ENCODE results near the gene TMEM52B.

TMEM52B gene

DNA sequence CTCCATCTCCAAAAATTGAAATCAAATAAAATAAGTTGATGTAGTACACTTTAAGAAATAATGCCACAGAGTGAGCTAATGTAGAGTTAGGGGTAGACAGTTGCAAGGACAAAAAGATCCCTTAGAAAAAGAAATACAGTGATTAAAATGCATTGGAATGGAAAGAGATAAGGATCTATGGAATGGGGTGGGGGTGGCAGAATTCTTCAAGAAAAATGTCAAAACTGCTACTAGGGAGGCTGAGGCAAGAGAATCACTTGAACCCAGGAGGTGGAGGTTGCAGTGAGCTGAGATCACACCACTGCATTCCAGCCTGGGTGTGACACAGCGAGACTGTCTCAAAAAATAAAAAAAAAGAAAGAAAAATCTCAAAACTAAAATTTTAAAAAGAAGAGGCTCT, 13.4 kb upstream of the TMEM52B start:
- no peaks in the 10 kb centered on the region for H3K36me3 Mint-ChIP-seq (ENCODE audit: low read depth)
- no peaks in the 10 kb centered on the region for H3K4me1 Mint-ChIP-seq
- H3K9me3 Mint-ChIP-seq, result no peaks in the 10 kb centered on the region
- no peak overlapping the region for H3K27ac Mint-ChIP-seq
- H3K27me3 Mint-ChIP-seq (ENCODE audit: low read depth, poor library complexity), result no peaks in the 10 kb centered on the region
- H3K4me3 Mint-ChIP-seq, result no peak overlapping the region
- DNase-seq, result no peak
- TF ChIP-seq, protein P1, sequence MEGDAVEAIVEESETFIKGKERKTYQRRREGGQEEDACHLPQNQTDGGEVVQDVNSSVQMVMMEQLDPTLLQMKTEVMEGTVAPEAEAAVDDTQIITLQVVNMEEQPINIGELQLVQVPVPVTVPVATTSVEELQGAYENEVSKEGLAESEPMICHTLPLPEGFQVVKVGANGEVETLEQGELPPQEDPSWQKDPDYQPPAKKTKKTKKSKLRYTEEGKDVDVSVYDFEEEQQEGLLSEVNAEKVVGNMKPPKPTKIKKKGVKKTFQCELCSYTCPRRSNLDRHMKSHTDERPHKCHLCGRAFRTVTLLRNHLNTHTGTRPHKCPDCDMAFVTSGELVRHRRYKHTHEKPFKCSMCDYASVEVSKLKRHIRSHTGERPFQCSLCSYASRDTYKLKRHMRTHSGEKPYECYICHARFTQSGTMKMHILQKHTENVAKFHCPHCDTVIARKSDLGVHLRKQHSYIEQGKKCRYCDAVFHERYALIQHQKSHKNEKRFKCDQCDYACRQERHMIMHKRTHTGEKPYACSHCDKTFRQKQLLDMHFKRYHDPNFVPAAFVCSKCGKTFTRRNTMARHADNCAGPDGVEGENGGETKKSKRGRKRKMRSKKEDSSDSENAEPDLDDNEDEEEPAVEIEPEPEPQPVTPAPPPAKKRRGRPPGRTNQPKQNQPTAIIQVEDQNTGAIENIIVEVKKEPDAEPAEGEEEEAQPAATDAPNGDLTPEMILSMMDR (IDR thresholded peaks at IDR 0.05), result no peak

- H3K9me3 Mint-ChIP-seq, result no peaks in the 10 kb centered on the region
- no peak overlapping the region for H3K4me3 Mint-ChIP-seq
- no peaks in the 10 kb centered on the region for H3K27me3 Mint-ChIP-seq (ENCODE audit: low read depth, poor library complexity)
- no peak for DNase-seq
- no peaks in the 10 kb centered on the region for H3K36me3 Mint-ChIP-seq (ENCODE audit: low read depth)
- no peak overlapping the region for H3K27ac Mint-ChIP-seq
- H3K4me1 Mint-ChIP-seq, result no peaks in the 10 kb centered on the region
- TF ChIP-seq, protein P1 (IDR thresholded peaks at IDR 0.05), result no peak
Measured at GRCh38 chr12:10167599-10167998, 11.2 kb upstream of the TMEM52B start.

DNA sequence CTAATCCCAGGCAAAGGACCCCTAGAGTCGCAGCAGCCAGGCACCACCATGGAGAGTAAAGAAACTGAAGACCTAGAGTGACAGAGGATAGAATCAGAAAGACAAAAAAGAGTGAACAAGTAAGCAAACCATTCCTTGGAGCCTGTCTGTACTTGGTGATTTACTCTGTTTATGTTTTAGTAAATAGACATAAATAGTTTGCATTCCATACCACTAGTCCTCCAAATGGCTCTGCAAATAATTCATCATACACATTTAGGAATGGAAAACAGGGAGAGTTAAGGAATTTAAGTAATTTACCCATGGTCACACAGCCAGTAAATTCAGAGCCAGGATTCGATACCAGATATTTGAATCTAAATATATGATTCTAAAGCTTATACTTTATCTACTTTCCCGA, 9.7 kb upstream of the TMEM52B start:
- TF ChIP-seq, protein P1 (IDR thresholded peaks at IDR 0.05), result no peak
- no peaks in the 10 kb centered on the region for H3K27me3 Mint-ChIP-seq (ENCODE audit: low read depth, poor library complexity)
- no peak overlapping the region for H3K27ac Mint-ChIP-seq
- no peak overlapping the region for H3K4me3 Mint-ChIP-seq
- no peaks in the 10 kb centered on the region for H3K9me3 Mint-ChIP-seq
- H3K36me3 Mint-ChIP-seq (ENCODE audit: low read depth), result no peaks in the 10 kb centered on the region
- H3K4me1 Mint-ChIP-seq, result no peaks in the 10 kb centered on the region
- no peak for DNase-seq

- Mint-ChIP-seq H3K27me3 (ENCODE audit: low read depth, poor library complexity) (no peaks in the 10 kb centered on the region), H3K4me3 (no peak overlapping the region), H3K36me3 (ENCODE audit: low read depth) (no peaks in the 10 kb centered on the region), H3K27ac (no peak overlapping the region), H3K4me1 (no peaks in the 10 kb centered on the region), H3K9me3 (no peaks in the 10 kb centered on the region)
- no peak for DNase-seq
- TF ChIP-seq, protein P1 (IDR thresholded peaks at IDR 0.05), result no peak
Measured at GRCh38 chr12:10170216-10170615, 8.6 kb upstream of the TMEM52B start.

DNA sequence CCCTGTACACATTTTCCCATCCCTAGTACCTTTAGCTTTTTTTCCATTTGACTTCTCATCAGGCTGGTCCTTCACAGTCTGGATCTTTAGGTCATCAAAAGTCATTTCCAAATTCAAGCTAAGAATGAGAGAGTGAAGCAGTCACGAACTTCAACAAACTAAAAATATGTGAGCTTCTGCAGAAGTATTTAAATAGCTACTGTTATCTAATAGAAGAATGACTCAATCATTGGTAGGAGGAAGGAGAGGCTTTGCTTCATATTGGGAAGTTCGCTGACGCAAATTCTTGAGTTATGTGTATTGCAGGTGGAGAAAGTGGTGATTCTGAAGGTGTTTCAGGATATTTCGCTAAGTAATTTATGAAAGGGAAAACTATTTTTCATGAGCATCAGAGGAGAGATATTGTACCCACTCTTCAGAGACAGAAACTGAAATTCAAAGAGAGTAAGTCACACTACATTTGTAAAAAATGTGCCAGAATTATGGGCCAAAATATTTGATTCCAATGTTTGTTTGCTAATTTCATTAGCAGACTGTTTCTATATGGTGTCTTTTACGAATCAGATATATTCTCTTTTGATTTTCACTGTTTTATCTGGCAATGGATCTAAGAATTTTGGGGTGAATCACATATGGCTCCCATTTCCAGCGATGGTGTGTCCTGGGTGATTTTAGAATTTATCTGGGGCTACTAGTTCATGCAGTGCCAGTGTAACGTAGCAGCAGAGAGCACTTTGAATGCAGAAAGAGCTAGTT, 6.7 kb upstream of the TMEM52B start, which contains the start of gene OLR1:
TSS of gene OLR1 (minus strand) at position 160 of the 756 bp plus-strand sequence. CDS start at position 105, 55 bp downstream.
- Mint-ChIP-seq H3K27me3 (ENCODE audit: low read depth, poor library complexity) (no peaks in the 10 kb centered on the region), H3K36me3 (ENCODE audit: low read depth) (no peaks in the 10 kb centered on the region), H3K27ac (no peak within 1 kb of the TSS), H3K4me1 (no peaks in the 10 kb centered on the region), H3K4me3 (no peak within 1 kb of the TSS), H3K9me3 (no peaks in the 10 kb centered on the region)
- DNase-seq, result no peak
- TF ChIP-seq, protein P1 (IDR thresholded peaks at IDR 0.05), result no peak
